ENCODE results near the gene FZD4.
"Not testable (repeated sequence)": the region's sequence is repeated elsewhere in the genome, so short reads cannot be mapped to it uniquely, and the experiment has no call there.

DNA sequence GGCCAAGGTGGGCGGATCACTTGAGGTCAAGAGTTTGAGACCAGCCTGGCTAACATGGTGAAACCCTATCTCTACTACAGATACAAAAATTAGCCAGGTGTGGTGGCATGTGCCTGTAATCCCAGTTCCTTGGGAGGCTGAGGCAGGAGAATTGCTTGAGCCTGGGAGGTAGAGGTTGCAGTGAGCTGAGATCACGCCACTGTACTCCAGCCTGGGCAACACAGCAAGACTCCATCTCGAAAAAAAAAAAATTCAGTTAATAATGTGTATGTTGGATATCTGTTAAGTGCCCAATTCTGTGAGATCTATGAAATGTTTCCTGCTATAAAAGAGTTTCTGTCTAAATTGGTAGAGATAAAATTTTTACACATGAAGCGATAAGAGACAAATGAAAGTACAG lies 37.1 kb upstream of the FZD4 start:
- TF ChIP-seq, protein P1, sequence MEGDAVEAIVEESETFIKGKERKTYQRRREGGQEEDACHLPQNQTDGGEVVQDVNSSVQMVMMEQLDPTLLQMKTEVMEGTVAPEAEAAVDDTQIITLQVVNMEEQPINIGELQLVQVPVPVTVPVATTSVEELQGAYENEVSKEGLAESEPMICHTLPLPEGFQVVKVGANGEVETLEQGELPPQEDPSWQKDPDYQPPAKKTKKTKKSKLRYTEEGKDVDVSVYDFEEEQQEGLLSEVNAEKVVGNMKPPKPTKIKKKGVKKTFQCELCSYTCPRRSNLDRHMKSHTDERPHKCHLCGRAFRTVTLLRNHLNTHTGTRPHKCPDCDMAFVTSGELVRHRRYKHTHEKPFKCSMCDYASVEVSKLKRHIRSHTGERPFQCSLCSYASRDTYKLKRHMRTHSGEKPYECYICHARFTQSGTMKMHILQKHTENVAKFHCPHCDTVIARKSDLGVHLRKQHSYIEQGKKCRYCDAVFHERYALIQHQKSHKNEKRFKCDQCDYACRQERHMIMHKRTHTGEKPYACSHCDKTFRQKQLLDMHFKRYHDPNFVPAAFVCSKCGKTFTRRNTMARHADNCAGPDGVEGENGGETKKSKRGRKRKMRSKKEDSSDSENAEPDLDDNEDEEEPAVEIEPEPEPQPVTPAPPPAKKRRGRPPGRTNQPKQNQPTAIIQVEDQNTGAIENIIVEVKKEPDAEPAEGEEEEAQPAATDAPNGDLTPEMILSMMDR (IDR thresholded peaks at IDR 0.05; ENCODE audit: poor library complexity): not testable (repeated sequence)
- not testable (repeated sequence) for TF ChIP-seq EZH2phosphoT487 (IDR thresholded peaks at IDR 0.05; ENCODE audit: low read depth, severe bottlenecking, unreplicated experiment)
